ENCODE data around the gene YARS1.

Gene YARS1

DNA sequence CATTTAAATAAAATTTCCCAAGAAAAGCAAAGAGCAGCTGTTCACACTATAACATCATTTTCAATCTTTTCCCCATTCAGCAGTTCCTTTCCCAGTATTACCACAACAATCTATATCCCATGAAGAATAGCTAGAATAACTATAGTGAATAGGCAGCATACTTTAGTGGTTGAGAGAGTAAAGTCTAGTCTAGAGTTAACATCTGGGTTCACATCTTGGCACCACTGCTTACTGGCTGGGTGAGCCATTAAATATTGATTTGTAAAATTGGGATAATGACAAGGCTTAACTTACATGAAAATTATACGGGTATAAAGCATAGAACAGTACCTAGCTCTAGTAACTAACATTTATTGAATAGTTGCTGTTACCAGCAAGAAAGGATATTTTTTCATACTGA is 14.7 kb upstream of the YARS1 start:
- no peak for ATAC-seq (replicated peaks)
- Mint-ChIP-seq H3K27ac (no peak overlapping the region), H3K4me3 (no peak overlapping the region), H3K9me3 (no peaks in the 10 kb centered on the region), H3K4me1 (no peaks in the 10 kb centered on the region), H3K36me3 (peaks cover 29 to 44% of the 10 kb centered on the region in 2 donors), H3K27me3 (no peaks in the 10 kb centered on the region)
- no peak for DNase-seq

DNA sequence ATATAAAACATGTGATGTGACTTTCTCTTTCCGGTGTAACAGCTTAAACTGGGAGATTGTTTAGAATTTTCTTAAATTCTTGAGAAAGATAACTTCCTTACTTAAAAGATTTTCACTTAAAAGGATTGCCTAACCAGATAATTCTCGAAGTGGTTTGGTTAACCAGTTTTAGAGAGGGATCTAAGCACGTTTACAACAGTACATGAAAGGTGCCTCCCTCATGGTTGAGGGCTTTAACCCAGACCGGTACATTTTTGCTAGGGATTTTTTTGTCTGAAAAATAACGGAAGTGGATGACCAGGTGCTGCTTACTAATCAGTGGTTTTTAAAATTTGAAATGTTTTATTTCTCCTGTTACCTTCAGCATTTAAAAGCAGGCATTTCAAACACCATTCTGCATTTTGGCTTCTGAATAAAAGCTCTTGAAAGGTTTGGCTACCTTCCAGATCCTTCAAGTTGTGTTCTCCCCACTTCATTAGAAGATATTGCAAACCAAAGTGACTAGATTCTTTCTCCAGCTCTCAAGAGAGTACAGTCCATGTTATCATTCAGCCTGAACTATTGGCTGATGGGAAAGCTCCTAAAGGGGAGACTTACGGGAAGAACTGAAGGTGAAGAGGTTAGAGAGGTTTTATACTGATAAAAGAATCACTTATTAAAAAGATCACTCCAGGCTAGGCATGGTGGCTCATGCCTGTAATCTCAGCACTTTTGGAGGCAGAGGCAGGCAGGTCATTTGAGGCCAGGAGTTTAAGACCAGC is 13.1 kb upstream of the YARS1 start:
- Mint-ChIP-seq H3K4me1 (no peaks in the 10 kb centered on the region), H3K36me3 (peaks cover 30 to 41% of the 10 kb centered on the region in 2 donors), H3K27me3 (no peaks in the 10 kb centered on the region), H3K4me3 (no peak overlapping the region), H3K27ac (no peak overlapping the region), H3K9me3 (no peaks in the 10 kb centered on the region)
- ATAC-seq (replicated peaks) = no peak
- DNase-seq = no peak

DNA sequence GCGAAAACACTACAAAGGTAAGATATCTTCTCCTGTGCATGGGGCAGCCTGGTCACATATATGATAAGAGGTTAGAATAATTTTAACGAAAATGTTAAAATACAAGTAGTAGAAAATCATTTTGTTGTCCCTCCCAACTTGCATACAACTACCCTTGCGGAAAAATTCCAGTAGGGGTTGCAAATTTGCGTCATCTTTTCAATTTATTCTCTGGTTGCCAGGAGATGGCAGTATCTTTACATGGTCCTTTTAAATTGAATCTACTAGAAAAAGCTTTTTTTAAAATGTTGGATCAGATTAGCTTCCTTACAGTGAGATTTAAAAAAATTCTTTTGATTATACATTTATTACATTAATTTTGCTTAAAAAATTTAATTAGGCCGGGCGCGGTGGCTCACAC is 11.2 kb upstream of the YARS1 start:
- no peak overlapping the region for H3K4me3 Mint-ChIP-seq
- no peaks in the 10 kb centered on the region for H3K9me3 Mint-ChIP-seq
- ATAC-seq (replicated peaks) = no peak
- peaks cover 31 to 33% of the 10 kb centered on the region in 2 donors for H3K36me3 Mint-ChIP-seq
- peaks cover 2 to 10% of the 10 kb centered on the region in 2 donors for H3K4me1 Mint-ChIP-seq
- no peaks in the 10 kb centered on the region for H3K27me3 Mint-ChIP-seq
- no peak for DNase-seq
- no peak overlapping the region for H3K27ac Mint-ChIP-seq

DNA sequence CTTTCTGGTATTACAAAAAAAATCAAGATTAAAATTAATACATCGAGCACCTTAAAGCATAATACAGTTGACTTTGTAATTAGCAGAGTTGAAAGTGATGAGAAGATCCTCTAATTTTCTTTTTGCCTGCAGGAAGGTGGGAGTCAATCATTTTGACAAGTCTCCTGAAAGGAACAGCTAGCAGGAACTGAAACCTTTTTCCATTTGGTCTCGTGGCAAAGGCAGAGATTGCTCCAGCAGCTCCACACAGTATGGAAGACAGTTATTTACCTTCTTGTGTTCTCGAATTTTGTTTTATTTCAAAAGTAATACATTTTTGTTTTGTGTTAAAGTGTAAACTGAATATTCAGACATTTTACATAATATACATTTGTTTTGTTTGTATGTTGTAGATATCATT is 8.0 kb upstream of the YARS1 start:
- Mint-ChIP-seq H3K27ac (no peak overlapping the region), H3K4me1 (peaks cover 4 to 23% of the 10 kb centered on the region in 2 donors), H3K9me3 (no peaks in the 10 kb centered on the region), H3K36me3 (peaks cover 19 to 25% of the 10 kb centered on the region in 2 donors), H3K27me3 (no peaks in the 10 kb centered on the region), H3K4me3 (no peak overlapping the region)
- DNase-seq = no peak
- ATAC-seq (replicated peaks) = no peak

DNA sequence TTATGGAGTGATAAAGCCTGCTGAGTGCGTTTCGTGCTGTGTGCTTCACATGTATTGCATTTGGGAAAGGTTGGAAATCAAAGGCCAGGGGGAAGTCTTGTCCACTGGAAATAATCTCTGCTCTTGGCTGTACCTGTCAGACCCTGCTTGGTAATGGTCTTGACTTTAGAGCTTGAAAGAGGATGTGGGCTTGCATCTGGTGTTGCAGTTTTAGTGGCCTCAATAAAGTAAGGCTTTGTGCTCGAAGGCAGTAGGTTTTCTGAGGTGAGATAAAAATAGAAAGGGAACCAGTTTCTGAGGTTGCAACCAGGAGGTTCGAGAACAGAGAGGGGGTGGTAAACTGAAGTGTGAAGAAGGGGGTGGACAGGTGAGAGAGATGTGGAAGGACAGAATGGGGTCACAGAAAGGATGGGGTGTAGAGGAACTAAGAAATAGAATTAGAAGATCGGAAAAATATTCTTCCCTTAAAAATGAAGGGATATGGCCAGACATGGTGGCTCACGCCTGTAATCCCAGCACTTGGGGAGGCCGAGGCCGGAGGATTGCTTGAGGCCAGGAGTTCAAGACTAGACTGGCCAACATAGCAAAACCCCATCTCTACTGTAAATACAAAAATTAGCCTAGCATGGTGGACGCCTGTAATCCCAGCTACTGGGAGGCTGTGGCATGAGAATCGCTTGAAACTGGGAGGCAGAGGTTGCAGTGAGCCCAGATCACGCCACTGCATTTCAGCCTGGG is 1.8 kb upstream of the YARS1 start:
- Mint-ChIP-seq H3K4me1 (peaks cover 19 to 49% of the 10 kb centered on the region in 2 donors), H3K27me3 (no peaks in the 10 kb centered on the region)
- ATAC-seq (replicated peaks) = peak; percentile 42 to 45

DNA sequence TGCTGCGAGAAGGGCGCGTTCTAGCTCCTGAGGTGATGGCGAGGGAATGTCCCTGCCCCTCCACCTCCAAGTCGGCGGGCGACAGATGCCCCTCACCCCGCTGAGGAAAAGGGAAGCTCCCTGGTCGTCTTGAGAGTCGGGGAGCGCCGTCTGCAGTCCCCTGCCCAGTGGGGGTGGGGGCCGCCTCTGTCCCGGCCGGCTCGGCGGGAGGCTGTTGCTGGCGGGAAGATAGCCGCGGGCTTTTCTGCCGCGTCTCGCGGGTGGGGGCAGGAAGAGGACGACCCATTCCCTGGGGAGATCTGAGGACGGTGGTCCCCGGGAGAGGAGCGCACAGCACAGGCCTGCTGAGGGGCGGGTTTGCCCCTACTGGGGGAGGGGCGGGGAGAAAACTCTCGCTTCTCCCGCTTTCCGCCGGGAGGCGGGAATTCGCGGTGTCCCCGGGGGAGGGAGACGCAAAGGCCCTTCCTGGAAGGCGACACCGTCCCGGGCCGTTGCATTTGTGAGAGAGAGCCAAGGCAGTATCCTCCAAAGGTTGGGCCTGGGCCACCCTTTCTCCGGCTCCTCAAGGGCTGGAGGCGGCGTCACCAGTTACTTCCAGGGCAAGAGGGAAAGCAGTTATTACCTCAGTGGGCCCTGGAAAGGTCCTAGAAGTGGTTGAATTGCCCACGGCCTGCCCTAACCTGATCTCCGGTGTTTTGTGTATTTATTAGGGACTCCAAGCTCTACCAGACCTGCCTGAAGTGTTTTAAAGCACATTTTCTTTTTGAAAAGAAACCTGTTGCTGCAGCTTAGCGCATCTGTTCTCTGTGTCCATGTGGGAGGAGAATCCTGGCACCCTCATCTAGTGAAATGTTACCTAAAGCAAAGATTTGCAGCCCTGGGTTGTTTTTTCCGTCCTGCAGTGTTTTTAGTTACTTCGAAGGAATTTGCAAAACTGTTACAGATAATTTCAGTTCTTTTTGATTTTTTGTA is 943 bp upstream of the YARS1 start:
- Mint-ChIP-seq H3K27ac (peak overlapping the region; percentile 99), H3K4me1 (peaks cover 25 to 52% of the 10 kb centered on the region in 2 donors), H3K36me3 (peaks cover 14 to 30% of the 10 kb centered on the region in 2 donors), H3K4me3 (peak overlapping the region; percentile 99), H3K9me3 (peaks cover 1 to 4% of the 10 kb centered on the region in 2 donors), H3K27me3 (no peaks in the 10 kb centered on the region)
- peak; percentile 48 for DNase-seq
- ATAC-seq (replicated peaks) = peak; percentile 14 to 19

More for the DNA sequence above, 1.8 kb upstream of the YARS1 start:
- Mint-ChIP-seq H3K9me3 (peaks cover 1 to 4% of the 10 kb centered on the region in 2 donors), H3K4me3 (peak overlapping the region; percentile 99), H3K36me3 (peaks cover 8 to 21% of the 10 kb centered on the region in 2 donors), H3K27ac (peak overlapping the region; percentile 99)
- peak; percentile 39 for DNase-seq

DNA sequence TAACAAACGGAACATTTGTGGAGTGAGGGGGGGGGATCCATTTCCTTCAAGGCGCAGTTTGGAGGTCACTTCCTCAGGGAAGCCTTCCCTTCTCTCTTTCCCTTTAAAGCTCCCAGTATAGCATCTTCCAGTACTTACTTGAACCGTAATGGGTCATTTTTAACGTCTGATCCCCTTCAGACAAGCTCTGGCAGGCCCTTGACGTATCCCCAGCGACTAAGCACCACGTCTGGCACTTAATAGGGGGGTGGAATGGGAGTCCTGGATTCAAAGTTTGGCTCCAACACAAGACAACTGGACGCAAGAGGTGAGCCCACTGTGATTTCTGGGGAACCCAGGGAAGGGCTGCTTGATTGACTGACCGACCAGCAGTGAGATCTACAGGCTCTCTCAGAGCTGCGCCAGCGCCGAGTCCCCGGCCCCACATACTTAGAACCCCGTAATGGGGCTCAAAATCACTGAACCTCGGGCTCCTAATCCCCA is 441 bp downstream of the YARS1 start:
- ATAC-seq (replicated peaks) = peak; percentile 25 to 26
- H3K9me3 Mint-ChIP-seq = peaks cover 1 to 4% of the 10 kb centered on the region in 2 donors
- H3K4me3 Mint-ChIP-seq = peak overlapping the region; percentile 99
- H3K4me1 Mint-ChIP-seq = peaks cover 26 to 48% of the 10 kb centered on the region in 2 donors
- no peaks in the 10 kb centered on the region for H3K27me3 Mint-ChIP-seq
- no peak for DNase-seq
- H3K27ac Mint-ChIP-seq = peak overlapping the region; percentile 99
- H3K36me3 Mint-ChIP-seq = peaks cover 16 to 33% of the 10 kb centered on the region in 2 donors

DNA sequence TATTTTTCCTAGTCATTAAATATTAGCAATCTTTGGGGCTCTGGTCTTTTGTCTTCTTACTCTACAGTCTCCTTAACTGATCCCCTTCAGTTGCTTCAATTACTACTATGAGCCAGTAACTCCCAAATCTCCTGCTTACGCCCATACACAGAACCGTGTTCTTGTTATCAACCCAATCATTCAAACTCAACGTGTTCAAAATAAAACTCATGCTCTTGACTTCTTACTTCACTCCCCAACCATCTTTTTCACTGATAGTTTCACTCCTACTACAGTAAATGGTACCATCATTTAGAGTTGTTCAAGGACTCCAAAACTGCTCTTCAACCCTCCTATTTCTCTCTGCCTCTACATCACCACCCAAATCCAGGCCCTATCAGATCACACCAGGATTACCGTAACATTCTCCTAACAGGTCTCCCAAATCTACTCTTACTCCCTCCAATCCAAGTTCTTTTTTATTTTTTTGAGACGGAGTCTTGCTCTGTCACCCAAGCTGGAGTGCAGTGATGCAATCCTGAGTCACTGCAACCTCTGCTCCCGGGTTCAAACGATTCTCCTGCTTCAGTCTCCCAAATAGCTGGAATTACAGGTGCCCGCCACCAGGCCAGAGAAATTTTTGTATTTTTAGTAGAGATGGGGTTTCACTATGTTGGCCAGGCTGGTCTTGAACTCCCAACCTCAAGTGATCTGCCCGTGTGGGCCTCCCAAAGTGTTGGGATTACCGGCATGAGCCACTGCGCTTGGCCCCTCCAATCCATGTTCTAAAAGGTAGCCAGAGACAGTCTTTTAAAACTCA is 3.0 kb downstream of the YARS1 start:
- ATAC-seq (replicated peaks) (no peak), DNase-seq (no peak)
- peaks cover 25 to 48% of the 10 kb centered on the region in 2 donors for H3K4me1 Mint-ChIP-seq
- no peak overlapping the region for H3K4me3 Mint-ChIP-seq
- peaks cover 1 to 4% of the 10 kb centered on the region in 2 donors for H3K9me3 Mint-ChIP-seq
- H3K27ac Mint-ChIP-seq = no peak overlapping the region
- peaks cover 24 to 48% of the 10 kb centered on the region in 2 donors for H3K36me3 Mint-ChIP-seq
- H3K27me3 Mint-ChIP-seq = no peaks in the 10 kb centered on the region

GRCh38 chr1:32811917-32812316 is 5.2 kb downstream of the YARS1 start:
- Mint-ChIP-seq H3K27ac (no peak overlapping the region), H3K36me3 (peaks cover 30 to 59% of the 10 kb centered on the region in 2 donors), H3K4me3 (no peak overlapping the region), H3K27me3 (no peaks in the 10 kb centered on the region), H3K9me3 (no peaks in the 10 kb centered on the region), H3K4me1 (peaks cover 25 to 46% of the 10 kb centered on the region in 2 donors)
- DNase-seq = no peak
- ATAC-seq (replicated peaks) = no peak

GRCh38 chr1:32811265-32811664 is 5.9 kb downstream of the YARS1 start:
- no peaks in the 10 kb centered on the region for H3K27me3 Mint-ChIP-seq
- H3K27ac Mint-ChIP-seq = no peak overlapping the region
- ATAC-seq (replicated peaks) = no peak
- H3K4me1 Mint-ChIP-seq = peaks cover 23 to 42% of the 10 kb centered on the region in 2 donors
- no peak for DNase-seq
- no peaks in the 10 kb centered on the region for H3K9me3 Mint-ChIP-seq
- peaks cover 35 to 60% of the 10 kb centered on the region in 2 donors for H3K36me3 Mint-ChIP-seq
- H3K4me3 Mint-ChIP-seq = no peak overlapping the region

GRCh38 chr1:32810358-32810757 is 6.8 kb downstream of the YARS1 start:
- ATAC-seq (replicated peaks) (no peak), DNase-seq (no peak)
- Mint-ChIP-seq H3K9me3 (no peaks in the 10 kb centered on the region), H3K4me3 (no peak overlapping the region), H3K27me3 (no peaks in the 10 kb centered on the region), H3K27ac (no peak overlapping the region), H3K36me3 (peaks cover 41 to 66% of the 10 kb centered on the region in 2 donors), H3K4me1 (peaks cover 19 to 37% of the 10 kb centered on the region in 2 donors)

DNA sequence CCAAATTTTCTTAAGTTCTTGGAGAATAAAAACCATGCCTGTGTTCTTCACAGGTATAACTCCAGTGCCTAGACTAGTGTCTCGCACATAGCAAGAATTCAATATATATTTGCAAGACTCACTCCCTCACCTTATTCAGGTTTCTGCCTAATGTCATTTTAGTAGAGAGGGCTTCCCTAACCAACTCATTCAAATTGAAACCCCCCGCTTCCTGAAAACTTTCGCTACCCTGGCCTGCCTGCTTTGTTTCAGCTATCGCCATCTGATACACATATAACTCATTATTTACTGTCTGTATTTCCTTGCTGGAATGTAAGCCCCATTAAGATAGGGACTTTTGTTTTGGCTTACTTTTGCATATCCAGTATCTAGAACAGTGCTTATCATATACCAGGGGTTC is 8.6 kb downstream of the YARS1 start:
- peaks cover 43 to 73% of the 10 kb centered on the region in 2 donors for H3K36me3 Mint-ChIP-seq
- no peak overlapping the region for H3K27ac Mint-ChIP-seq
- no peak overlapping the region for H3K4me3 Mint-ChIP-seq
- ATAC-seq (replicated peaks) = peak; percentile 51 to 67
- no peaks in the 10 kb centered on the region for H3K9me3 Mint-ChIP-seq
- peaks cover 12 to 24% of the 10 kb centered on the region in 2 donors for H3K4me1 Mint-ChIP-seq
- no peak for DNase-seq
- no peaks in the 10 kb centered on the region for H3K27me3 Mint-ChIP-seq

GRCh38 chr1:32806910-32807523 is 10.1 kb downstream of the YARS1 start:
- ATAC-seq (replicated peaks) (no peak), DNase-seq (no peak)
- Mint-ChIP-seq H3K4me1 (peaks cover 10 to 16% of the 10 kb centered on the region in 2 donors), H3K27ac (peak overlapping the region; percentile 31), H3K9me3 (no peaks in the 10 kb centered on the region), H3K36me3 (peaks cover 53 to 74% of the 10 kb centered on the region in 2 donors), H3K27me3 (no peaks in the 10 kb centered on the region), H3K4me3 (no peak overlapping the region)
